Fibroblast of pulmonary artery (primary cell): ENCODE measurements around the gene FDCSP.

Experiments used
- DNase-seq: peaks from one replicate; pipeline ENCODE4 v3.0.0-alpha.2; 2010; ENCODE audit warnings: low read depth
- H3K4me3 ChIP-seq: replicated peaks from 2 replicates; pipeline ENCODE4 v1.5.1; 2011; ENCODE audit warnings: low read depth, mild to moderate bottlenecking, control low read depth, low read length, moderate library complexity
- TF ChIP-seq, protein P1 (sequence below): IDR thresholded peaks from 2 replicates; pipeline ENCODE4 v1.5.1; 2011; ENCODE audit warnings: mild to moderate bottlenecking, control low read depth, low read length, inconsistent platforms; ENCODE audit errors: missing control alignments

Gene FDCSP

DNA sequence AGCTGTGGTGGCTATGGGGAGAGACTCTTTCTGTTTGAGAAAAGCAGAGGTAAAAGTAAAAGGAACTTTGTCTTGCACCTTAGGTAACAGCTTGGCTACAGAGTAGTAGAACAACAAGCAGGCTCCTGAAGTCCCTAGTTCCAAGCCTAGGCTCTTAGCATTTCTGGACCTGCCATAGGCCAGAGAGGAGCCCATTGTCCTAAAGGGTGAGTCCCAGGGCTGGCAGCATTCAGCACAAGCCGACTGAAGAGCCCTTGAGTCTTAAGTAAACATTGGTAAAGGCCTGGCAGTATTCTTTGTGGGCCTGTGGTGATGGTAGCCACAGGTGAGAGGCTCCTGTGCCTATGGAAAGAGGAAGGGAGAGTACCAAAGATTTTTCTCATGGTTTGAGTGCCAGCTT, 54.6 kb downstream of the FDCSP start:
- no peak for DNase-seq
- no peak overlapping the region for H3K4me3 ChIP-seq
- TF ChIP-seq, protein P1, sequence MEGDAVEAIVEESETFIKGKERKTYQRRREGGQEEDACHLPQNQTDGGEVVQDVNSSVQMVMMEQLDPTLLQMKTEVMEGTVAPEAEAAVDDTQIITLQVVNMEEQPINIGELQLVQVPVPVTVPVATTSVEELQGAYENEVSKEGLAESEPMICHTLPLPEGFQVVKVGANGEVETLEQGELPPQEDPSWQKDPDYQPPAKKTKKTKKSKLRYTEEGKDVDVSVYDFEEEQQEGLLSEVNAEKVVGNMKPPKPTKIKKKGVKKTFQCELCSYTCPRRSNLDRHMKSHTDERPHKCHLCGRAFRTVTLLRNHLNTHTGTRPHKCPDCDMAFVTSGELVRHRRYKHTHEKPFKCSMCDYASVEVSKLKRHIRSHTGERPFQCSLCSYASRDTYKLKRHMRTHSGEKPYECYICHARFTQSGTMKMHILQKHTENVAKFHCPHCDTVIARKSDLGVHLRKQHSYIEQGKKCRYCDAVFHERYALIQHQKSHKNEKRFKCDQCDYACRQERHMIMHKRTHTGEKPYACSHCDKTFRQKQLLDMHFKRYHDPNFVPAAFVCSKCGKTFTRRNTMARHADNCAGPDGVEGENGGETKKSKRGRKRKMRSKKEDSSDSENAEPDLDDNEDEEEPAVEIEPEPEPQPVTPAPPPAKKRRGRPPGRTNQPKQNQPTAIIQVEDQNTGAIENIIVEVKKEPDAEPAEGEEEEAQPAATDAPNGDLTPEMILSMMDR: no peak
